Omental fat pad (tissue), 4 donors: Measurements from ENCODE around the gene TTC9C. TPM values are rescaled to one million over a fixed set of nuclear protein-coding genes. Genes with fewer than 3 reads are reported as not detected.
"Not testable (repeated sequence)": the region's sequence is repeated elsewhere in the genome, so short reads cannot be mapped to it uniquely, and the experiment has no call there.

Experiments used
- ATAC-seq: fragments of 150-250 bp; one replicate; pipeline ENCODE4 v1.9.1; 2016; ENCODE audit warnings: mild to moderate bottlenecking, moderate library complexity; ENCODE audit not compliant: low FRiP score
- DNase-seq: peaks from one replicate; pipeline ENCODE4 v3.0.0-alpha.2; 2019; ENCODE audit warnings: low spot score
- CTCF ChIP-seq, 3 donors: fragments of 450-650 bp; IDR thresholded peaks; one replicate each; pipeline ENCODE4 v1.5.1; 2016 to 2017; ENCODE audit warnings: antibody characterized with exemption in 3 of 3, mild to moderate bottlenecking in 3 of 3, moderate library complexity in 2 of 3
- total RNA-seq, 4 donors: library from RNA; depleted of rRNA; stranded (reverse); fragments of >200 nt; gene quantifications; one replicate each; pipeline ENCODE4 v1.1.0, GENCODE V29; 2016

Gene TTC9C
- total RNA-seq, 4 donors from 2014 or later: 13.8 to 24.4 (median 19.0) TPM

- DNase-seq (no peak), ATAC-seq (peak; percentile 3)
- no peak for TF ChIP-seq CTCF (IDR thresholded peaks at IDR 0.05)
Observed at GRCh38 chr11:62752994-62753735, 24.9 kb downstream of the TTC9C start.

- peak; percentile 100 for ATAC-seq
Observed at GRCh38 chr11:62753736-62754603, 25.7 kb downstream of the TTC9C start, which contains the start of gene ZBTB3. Gene ZBTB3, minus strand, starts transcription at chr11:62754160. Its CDS starts 496 bp downstream, at chr11:62753664.

GRCh38 chr11:62755086-62755615 lies 26.9 kb downstream of the TTC9C start:
- ATAC-seq (no peak), DNase-seq (no peak)
- no peak for TF ChIP-seq CTCF (IDR thresholded peaks at IDR 0.05)

More at GRCh38 chr11:62753736-62754603, 25.7 kb downstream of the TTC9C start, which contains the start of gene ZBTB3:
- no peak for TF ChIP-seq CTCF (IDR thresholded peaks at IDR 0.05)
- DNase-seq: peak; percentile 95

GRCh38 chr11:62757846-62758788 lies 29.8 kb downstream of the TTC9C start:
- no peak for TF ChIP-seq CTCF (IDR thresholded peaks at IDR 0.05)
- DNase-seq: no peak

GRCh38 chr11:62760867-62761227 lies 32.6 kb downstream of the TTC9C start:
- DNase-seq, ATAC-seq: not testable (repeated sequence)

More at GRCh38 chr11:62757846-62758788, 29.8 kb downstream of the TTC9C start:
- no peak for ATAC-seq

GRCh38 chr11:62770778-62771143 lies 42.5 kb downstream of the TTC9C start:
- ATAC-seq: peak; percentile 25
- TF ChIP-seq CTCF (IDR thresholded peaks at IDR 0.05): no peak
- DNase-seq: no peak
